IPS-15b (cell line): ENCODE data around the gene CPVL.

Source experiments
- H3K27me3 ChIP-seq: one replicate; pipeline ENCODE4 v1.6.1; 2013; ENCODE audit warnings: low read length; ENCODE audit not compliant: control insufficient read depth, insufficient read depth
- H3K36me3 ChIP-seq: one replicate; pipeline ENCODE4 v1.6.1; 2013; ENCODE audit warnings: low read length; ENCODE audit not compliant: control insufficient read depth, insufficient read depth
- H3K4me1 ChIP-seq: one replicate; pipeline ENCODE4 v1.6.1; 2013; ENCODE audit warnings: mild to moderate bottlenecking, low read length; ENCODE audit not compliant: control insufficient read depth, insufficient read depth
- H3K4me3 ChIP-seq: one replicate; pipeline ENCODE4 v1.5.1; 2013; ENCODE audit warnings: low read depth, low read length
- H3K9ac ChIP-seq: one replicate; pipeline ENCODE4 v1.6.1; 2013; ENCODE audit warnings: low read depth, mild to moderate bottlenecking, low read length
- H3K9me3 ChIP-seq: one replicate; pipeline ENCODE4 v1.6.1; 2013; ENCODE audit warnings: mild to moderate bottlenecking, low read length; ENCODE audit not compliant: control insufficient read depth, insufficient read depth

Gene CPVL

GRCh38 chr7:28977881-28978280 lies 168.5 kb downstream of the CPVL start:
- Histone ChIP-seq H3K4me3 (no peak overlapping the region), H3K9ac (no peak overlapping the region), H3K4me1 (peaks cover 7% of the 10 kb centered on the region), H3K27me3 (no peaks in the 10 kb centered on the region), H3K9me3 (no peaks in the 10 kb centered on the region), H3K36me3 (no peaks in the 10 kb centered on the region)

GRCh38 chr7:28976022-28976421 lies 170.3 kb downstream of the CPVL start:
- Histone ChIP-seq H3K27me3 (no peaks in the 10 kb centered on the region), H3K9me3 (no peaks in the 10 kb centered on the region), H3K36me3 (no peaks in the 10 kb centered on the region), H3K9ac (no peak overlapping the region), H3K4me3 (no peak overlapping the region), H3K4me1 (peaks cover 7% of the 10 kb centered on the region)

- Histone ChIP-seq H3K27me3 (no peaks in the 10 kb centered on the region), H3K4me1 (no peaks in the 10 kb centered on the region), H3K4me3 (no peak overlapping the region), H3K9ac (no peak overlapping the region), H3K36me3 (no peaks in the 10 kb centered on the region), H3K9me3 (no peaks in the 10 kb centered on the region)
Observed at GRCh38 chr7:28973591-28973990, 172.7 kb downstream of the CPVL start.

- no peaks in the 10 kb centered on the region for H3K9me3 ChIP-seq
Observed at GRCh38 chr7:28964056-28964455, 182.3 kb downstream of the CPVL start.

GRCh38 chr7:28961972-28962371 lies 184.4 kb downstream of the CPVL start:
- peaks cover 8% of the 10 kb centered on the region for H3K4me1 ChIP-seq
- no peak overlapping the region for H3K4me3 ChIP-seq
- H3K27me3 ChIP-seq = peaks cover 39% of the 10 kb centered on the region
- no peaks in the 10 kb centered on the region for H3K36me3 ChIP-seq
- no peak overlapping the region for H3K9ac ChIP-seq
- no peaks in the 10 kb centered on the region for H3K9me3 ChIP-seq

More at GRCh38 chr7:28964056-28964455, 182.3 kb downstream of the CPVL start:
- Histone ChIP-seq H3K36me3 (no peaks in the 10 kb centered on the region), H3K9ac (no peak overlapping the region), H3K27me3 (peaks cover 18% of the 10 kb centered on the region), H3K4me3 (no peak overlapping the region), H3K4me1 (peaks cover 6% of the 10 kb centered on the region)

- Histone ChIP-seq H3K4me1 (peaks cover 8% of the 10 kb centered on the region), H3K9me3 (no peaks in the 10 kb centered on the region), H3K4me3 (no peak overlapping the region), H3K36me3 (no peaks in the 10 kb centered on the region), H3K9ac (no peak overlapping the region), H3K27me3 (peaks cover 49% of the 10 kb centered on the region)
Observed at GRCh38 chr7:28960071-28960840, 186.1 kb downstream of the CPVL start.

- peaks cover 49% of the 10 kb centered on the region for H3K27me3 ChIP-seq
- H3K9ac ChIP-seq = no peak overlapping the region
- peak overlapping the region; percentile 69 for H3K4me3 ChIP-seq
- H3K36me3 ChIP-seq = no peaks in the 10 kb centered on the region
- H3K9me3 ChIP-seq = no peaks in the 10 kb centered on the region
- H3K4me1 ChIP-seq = peaks cover 8% of the 10 kb centered on the region
Observed at GRCh38 chr7:28958980-28959347, 187.4 kb downstream of the CPVL start.

- H3K27me3 ChIP-seq = peaks cover 49% of the 10 kb centered on the region
- H3K4me3 ChIP-seq = peak within 1 kb of the TSS; percentile 69
- H3K9me3 ChIP-seq = no peaks in the 10 kb centered on the region
- peaks cover 8% of the 10 kb centered on the region for H3K4me1 ChIP-seq
- no peaks in the 10 kb centered on the region for H3K36me3 ChIP-seq
- H3K9ac ChIP-seq = no peak within 1 kb of the TSS
Observed at GRCh38 chr7:28958235-28958979, 187.9 kb downstream of the CPVL start, which contains the start of gene TRIL. Gene TRIL (minus strand): TSS chr7:28958330. CDS start chr7:28958046, 284 bp downstream.

- no peak overlapping the region for H3K9ac ChIP-seq
- no peaks in the 10 kb centered on the region for H3K36me3 ChIP-seq
- peaks cover 8% of the 10 kb centered on the region for H3K4me1 ChIP-seq
- H3K9me3 ChIP-seq = no peaks in the 10 kb centered on the region
- H3K27me3 ChIP-seq = peaks cover 49% of the 10 kb centered on the region
- peak overlapping the region; percentile 69 for H3K4me3 ChIP-seq
Observed at GRCh38 chr7:28957751-28958234, 188.5 kb downstream of the CPVL start.

- Histone ChIP-seq H3K4me3 (peak overlapping the region; percentile 69), H3K36me3 (no peaks in the 10 kb centered on the region), H3K9me3 (no peaks in the 10 kb centered on the region), H3K27me3 (peaks cover 49% of the 10 kb centered on the region), H3K9ac (no peak overlapping the region), H3K4me1 (peaks cover 5% of the 10 kb centered on the region)
Observed at GRCh38 chr7:28957064-28957750, 189.1 kb downstream of the CPVL start.

- H3K9ac ChIP-seq = no peak overlapping the region
- no peaks in the 10 kb centered on the region for H3K36me3 ChIP-seq
- H3K4me3 ChIP-seq = peak overlapping the region; percentile 69
- H3K9me3 ChIP-seq = no peaks in the 10 kb centered on the region
- peaks cover 3% of the 10 kb centered on the region for H3K4me1 ChIP-seq
- H3K27me3 ChIP-seq = peaks cover 49% of the 10 kb centered on the region
Observed at GRCh38 chr7:28956608-28957063, 189.7 kb downstream of the CPVL start.
